ENCODE results near the gene SLX9.

- TF ChIP-seq CTCF (conservative IDR thresholded peaks at IDR 0.05) (no peak), ZFX (IDR thresholded peaks at IDR 0.05) (no peak)
These were observed 76.7 kb downstream of the SLX9 start for GRCh38 chr21:45016406-45017038.

Data from C4-2B (cell line).